Lower lobe of right lung (tissue), 2 donors: ENCODE results near the gene PPP1R7. TPM values are rescaled to one million over a fixed set of nuclear protein-coding genes. Genes with fewer than 3 reads are reported as not detected.

ENCODE experiments used
- ATAC-seq, 2 donors: fragments of 200-7000 bp; cut with Tn5 transposase; one replicate each; pipeline ENCODE4 v1.9.1; 2020 to 2022; ENCODE audit warnings: mild to moderate bottlenecking in 2 of 2, moderate library complexity in 2 of 2
- DNase-seq: peaks from one replicate; pipeline ENCODE4 v3.0.0-alpha.2; 2020
- H3K27ac ChIP-seq: fragments of 200-600 bp; one replicate; pipeline ENCODE4 v1.8.0; 2022
- H3K27me3 ChIP-seq: fragments of 200-600 bp; one replicate; pipeline ENCODE4 v1.8.0; 2022; ENCODE audit warnings: low read depth
- H3K36me3 ChIP-seq: fragments of 200-600 bp; one replicate; pipeline ENCODE4 v1.8.0; 2022; ENCODE audit warnings: mild to moderate bottlenecking
- H3K4me1 ChIP-seq: fragments of 200-600 bp; one replicate; pipeline ENCODE4 v1.8.0; 2022
- H3K4me3 ChIP-seq: fragments of 200-600 bp; one replicate; pipeline ENCODE4 v1.8.0; 2022; ENCODE audit warnings: mild to moderate bottlenecking
- H3K9me3 ChIP-seq: fragments of 200-600 bp; one replicate; pipeline ENCODE4 v1.8.0; 2022
- intact Hi-C: fragments of 100-400 bp; cut with DNase I; formaldehyde crosslinking; loops from one replicate; pipeline ENCODE4 v1.11.0; 2022
- total RNA-seq: library from RNA; stranded (reverse); fragmentation: NEBNext Ultra II Directional; extraction: Animal tissue kit (Norgen Biotek cat#: 25700); gene quantifications from one replicate; pipeline ENCODE4 v1.2.1, GENCODE V29; 2021
- TF ChIP-seq, protein P1 (sequence below): fragments of 200-600 bp; IDR thresholded peaks from one replicate; pipeline ENCODE4 v1.8.0; 2022; ENCODE audit warnings: antibody characterized with exemption, mild to moderate bottlenecking
- donor health status: DM: no; HTN: yes; CAD: no; lungs with severe emphysema.

Gene PPP1R7
- total RNA-seq, 1 donor from 2014 or later = 58.9 TPM

DNA sequence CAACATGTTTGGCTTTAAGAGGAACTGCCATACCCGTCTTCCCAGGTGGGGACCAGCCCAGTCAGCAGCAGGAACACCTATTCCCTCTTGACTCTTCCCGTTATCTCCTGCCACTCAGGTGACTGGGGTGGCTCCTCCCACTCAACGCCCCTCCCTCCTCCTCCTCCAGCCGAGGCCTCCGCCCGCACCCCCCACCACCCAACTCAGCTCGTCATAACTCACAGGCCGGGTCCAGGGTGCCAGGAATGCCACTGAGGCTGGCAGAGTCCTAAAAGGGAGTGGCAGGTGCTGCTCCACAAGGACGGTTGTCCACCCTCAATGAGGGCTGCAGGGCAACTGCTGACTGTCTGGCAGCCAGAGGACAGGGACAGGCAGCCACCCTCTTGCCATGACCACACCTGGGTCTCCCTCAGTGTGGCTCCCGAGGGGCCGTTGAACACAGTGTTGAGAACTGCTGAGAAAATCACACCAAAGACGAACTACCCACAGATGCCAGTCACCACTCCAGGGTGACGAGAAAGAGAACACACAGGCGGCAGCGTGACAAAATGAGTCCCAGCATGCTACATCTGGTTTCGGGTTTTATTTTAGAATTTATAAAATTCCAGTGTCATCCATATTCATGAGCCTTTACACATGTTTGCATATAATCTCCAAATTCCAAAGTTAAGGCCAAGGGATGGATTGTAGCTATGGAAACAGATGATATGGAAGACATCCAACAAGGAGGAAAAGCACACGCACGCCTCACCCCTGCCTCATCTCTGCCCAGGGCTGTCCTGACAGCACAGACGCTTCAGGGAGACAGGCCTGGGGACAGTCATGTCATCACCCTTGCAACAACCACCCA is 76.7 kb downstream of the PPP1R7 start:
- DNase-seq = peak; percentile 39
- peaks cover 71% of the 10 kb centered on the region for H3K36me3 ChIP-seq

DNA sequence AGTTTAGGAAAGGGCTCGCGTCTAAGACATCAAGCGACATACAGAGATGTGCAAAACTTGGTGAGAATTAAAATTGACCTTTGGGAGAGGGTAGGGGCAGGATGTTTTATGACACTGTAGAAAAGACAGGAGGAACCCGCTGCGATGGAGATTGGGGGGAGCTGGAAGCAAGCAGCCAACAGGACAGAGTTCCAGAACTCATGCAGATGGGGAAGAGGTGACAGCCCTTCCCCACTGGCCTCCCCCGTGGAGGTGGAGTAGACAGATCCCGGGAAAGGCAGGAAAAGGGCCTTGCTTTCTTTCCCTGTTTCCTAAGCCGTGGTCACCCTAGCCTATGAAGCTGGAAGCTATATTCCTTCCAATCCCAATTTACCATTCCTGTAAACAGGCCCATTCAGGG is 77.3 kb downstream of the PPP1R7 start:
- Histone ChIP-seq H3K9me3 (no peaks in the 10 kb centered on the region), H3K4me1 (no peaks in the 10 kb centered on the region), H3K4me3 (no peak overlapping the region), H3K27me3 (no peaks in the 10 kb centered on the region), H3K36me3 (peaks cover 78% of the 10 kb centered on the region), H3K27ac (no peak overlapping the region)
- intact Hi-C loops = no loop called here
- DNase-seq = peak; percentile 17
- ATAC-seq = no peak
- TF ChIP-seq, protein P1, sequence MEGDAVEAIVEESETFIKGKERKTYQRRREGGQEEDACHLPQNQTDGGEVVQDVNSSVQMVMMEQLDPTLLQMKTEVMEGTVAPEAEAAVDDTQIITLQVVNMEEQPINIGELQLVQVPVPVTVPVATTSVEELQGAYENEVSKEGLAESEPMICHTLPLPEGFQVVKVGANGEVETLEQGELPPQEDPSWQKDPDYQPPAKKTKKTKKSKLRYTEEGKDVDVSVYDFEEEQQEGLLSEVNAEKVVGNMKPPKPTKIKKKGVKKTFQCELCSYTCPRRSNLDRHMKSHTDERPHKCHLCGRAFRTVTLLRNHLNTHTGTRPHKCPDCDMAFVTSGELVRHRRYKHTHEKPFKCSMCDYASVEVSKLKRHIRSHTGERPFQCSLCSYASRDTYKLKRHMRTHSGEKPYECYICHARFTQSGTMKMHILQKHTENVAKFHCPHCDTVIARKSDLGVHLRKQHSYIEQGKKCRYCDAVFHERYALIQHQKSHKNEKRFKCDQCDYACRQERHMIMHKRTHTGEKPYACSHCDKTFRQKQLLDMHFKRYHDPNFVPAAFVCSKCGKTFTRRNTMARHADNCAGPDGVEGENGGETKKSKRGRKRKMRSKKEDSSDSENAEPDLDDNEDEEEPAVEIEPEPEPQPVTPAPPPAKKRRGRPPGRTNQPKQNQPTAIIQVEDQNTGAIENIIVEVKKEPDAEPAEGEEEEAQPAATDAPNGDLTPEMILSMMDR = no peak

More for the DNA sequence above, 76.7 kb downstream of the PPP1R7 start:
- intact Hi-C loops = no loop called here
- Histone ChIP-seq H3K27me3 (no peaks in the 10 kb centered on the region), H3K4me3 (no peak overlapping the region), H3K4me1 (no peaks in the 10 kb centered on the region), H3K27ac (no peak overlapping the region), H3K9me3 (no peaks in the 10 kb centered on the region)
- TF ChIP-seq, protein P1 = no peak
- no peak for ATAC-seq

DNA sequence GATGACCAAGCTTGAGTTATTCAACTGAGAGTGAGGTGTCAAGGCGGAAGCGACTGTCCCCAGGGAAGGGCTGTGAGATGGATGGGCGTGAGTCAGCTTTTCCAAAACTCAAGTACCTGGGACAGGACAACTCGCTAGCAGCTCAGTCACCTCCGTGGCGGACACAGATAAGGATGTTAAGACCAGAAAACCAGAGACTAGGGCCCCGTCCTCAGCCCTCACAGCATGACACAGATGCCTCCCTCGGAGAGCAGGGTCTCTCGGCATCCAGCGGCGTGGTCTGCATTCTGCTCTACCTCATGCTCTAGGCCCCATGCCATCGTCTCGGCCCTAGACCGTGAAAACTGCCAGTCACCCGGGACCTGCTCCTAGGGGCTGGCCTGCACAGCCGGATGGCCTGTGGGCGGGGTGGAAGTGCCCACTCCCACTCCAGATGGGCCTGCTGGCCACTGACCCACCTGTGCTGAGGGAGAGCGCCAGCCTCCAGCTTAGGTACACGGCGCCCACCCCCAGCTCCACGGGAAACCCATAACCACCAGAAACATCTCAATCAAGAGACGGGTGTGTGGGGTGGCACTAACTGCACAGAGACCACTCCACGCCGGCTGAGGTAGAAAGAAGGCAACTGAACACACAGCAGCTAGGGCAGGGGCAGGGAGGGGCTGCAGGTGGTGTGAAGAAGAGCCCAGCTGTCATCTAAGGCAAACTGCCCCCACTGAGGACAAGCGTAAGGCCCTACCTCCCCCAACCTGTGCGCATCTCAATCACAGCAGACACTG is 78.0 kb downstream of the PPP1R7 start:
- Histone ChIP-seq H3K4me1 (no peaks in the 10 kb centered on the region), H3K4me3 (no peak overlapping the region), H3K27ac (no peak overlapping the region), H3K27me3 (no peaks in the 10 kb centered on the region), H3K36me3 (peaks cover 85% of the 10 kb centered on the region), H3K9me3 (no peaks in the 10 kb centered on the region)
- intact Hi-C loops = no loop called here
- peak; percentile 41 for DNase-seq
- TF ChIP-seq, protein P1 = no peak
- ATAC-seq = no peak

DNA sequence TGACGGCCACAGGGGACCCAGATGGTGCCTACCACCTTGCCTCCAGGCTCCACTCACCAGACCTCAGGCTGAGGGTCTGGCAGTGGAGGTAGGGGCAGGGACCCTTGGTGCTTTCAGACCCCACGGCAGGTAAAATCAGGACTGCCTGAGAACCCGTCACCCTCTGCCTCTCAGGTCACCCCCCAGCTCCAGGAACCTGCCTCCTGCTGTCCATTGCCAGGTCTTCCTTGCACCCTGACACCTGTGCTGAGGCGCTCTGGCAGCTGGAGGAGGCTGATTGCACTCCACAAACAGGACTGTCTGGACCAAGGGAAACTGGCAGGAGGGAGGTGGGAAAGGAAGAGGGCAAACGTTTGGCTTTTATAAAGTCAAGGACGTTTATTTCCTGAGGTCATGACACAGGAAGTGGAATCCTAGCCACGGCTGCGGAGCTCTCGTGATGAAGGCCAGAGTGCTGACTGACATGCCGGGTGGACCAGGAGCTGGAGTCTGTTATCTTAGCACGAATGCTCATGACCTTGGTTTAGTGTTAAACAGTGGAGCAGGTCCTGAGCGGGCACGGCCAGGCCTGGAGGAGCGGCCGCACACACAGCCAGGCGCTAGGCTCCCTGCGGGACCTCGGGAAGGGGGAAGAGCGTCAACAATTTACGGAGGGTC is 78.7 kb downstream of the PPP1R7 start:
- no peaks in the 10 kb centered on the region for H3K27me3 ChIP-seq
- peak; percentile 26 for DNase-seq
- intact Hi-C loops = no loop called here
- no peak overlapping the region for H3K4me3 ChIP-seq
- peaks cover 92% of the 10 kb centered on the region for H3K36me3 ChIP-seq
- no peaks in the 10 kb centered on the region for H3K9me3 ChIP-seq
- no peak for ATAC-seq
- TF ChIP-seq, protein P1 = no peak
- H3K4me1 ChIP-seq = no peaks in the 10 kb centered on the region
- no peak overlapping the region for H3K27ac ChIP-seq

DNA sequence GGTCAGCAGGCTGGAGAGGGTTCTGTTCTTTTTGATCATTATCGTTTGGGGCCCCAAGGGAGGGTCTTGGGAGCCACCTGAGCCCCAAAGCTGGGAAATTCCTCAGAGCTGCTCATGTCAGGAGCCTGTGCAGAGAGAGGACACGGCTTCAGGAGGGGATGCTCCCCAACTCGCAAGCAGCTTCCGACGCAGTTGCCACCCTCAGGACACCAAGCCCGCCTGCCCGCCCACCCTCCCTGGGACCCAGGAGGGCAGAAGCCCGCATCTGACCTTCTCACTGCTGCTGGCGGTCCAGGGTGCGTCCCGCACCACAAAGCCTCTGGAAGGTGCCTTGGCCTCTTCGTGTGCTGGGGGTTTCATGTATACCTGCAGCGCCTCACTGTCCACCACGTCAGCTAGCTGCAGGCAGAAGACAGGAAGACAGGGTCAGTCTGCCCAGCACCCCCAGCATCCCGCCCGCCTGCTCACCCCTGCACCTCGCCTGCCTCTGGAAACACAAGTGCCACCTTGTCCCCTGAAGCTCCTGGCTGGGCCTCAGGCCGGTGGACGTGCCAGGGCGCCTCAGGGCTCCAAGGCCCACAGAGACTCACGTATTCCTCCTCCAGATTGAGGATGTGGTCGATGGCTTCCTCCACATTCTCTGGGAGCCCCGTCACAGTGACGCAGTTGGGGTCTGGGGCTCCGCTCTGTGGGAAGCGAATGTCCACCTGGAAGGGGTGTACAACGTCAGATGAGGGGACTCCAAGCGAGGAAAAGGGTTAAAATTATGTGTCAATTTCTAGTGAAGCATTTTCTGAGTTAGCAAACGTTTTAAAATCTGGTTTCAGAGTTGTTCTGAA is 79.5 kb downstream of the PPP1R7 start:
- Histone ChIP-seq H3K27ac (no peak overlapping the region), H3K27me3 (no peaks in the 10 kb centered on the region), H3K36me3 (peaks cover 100% of the 10 kb centered on the region), H3K4me1 (no peaks in the 10 kb centered on the region), H3K4me3 (no peak overlapping the region), H3K9me3 (no peaks in the 10 kb centered on the region)
- ATAC-seq (no peak), DNase-seq (peak; percentile 18)
- intact Hi-C loops = no loop called here
- TF ChIP-seq, protein P1 = no peak
